Globus pallidus (tissue), 1 donor: ENCODE results near the gene ARL4D.

Experiments
- DNase-seq: peaks from one replicate; pipeline ENCODE4 v3.0.0-alpha.2; 2015; ENCODE audit warnings: low spot score

ARL4D gene

DNA sequence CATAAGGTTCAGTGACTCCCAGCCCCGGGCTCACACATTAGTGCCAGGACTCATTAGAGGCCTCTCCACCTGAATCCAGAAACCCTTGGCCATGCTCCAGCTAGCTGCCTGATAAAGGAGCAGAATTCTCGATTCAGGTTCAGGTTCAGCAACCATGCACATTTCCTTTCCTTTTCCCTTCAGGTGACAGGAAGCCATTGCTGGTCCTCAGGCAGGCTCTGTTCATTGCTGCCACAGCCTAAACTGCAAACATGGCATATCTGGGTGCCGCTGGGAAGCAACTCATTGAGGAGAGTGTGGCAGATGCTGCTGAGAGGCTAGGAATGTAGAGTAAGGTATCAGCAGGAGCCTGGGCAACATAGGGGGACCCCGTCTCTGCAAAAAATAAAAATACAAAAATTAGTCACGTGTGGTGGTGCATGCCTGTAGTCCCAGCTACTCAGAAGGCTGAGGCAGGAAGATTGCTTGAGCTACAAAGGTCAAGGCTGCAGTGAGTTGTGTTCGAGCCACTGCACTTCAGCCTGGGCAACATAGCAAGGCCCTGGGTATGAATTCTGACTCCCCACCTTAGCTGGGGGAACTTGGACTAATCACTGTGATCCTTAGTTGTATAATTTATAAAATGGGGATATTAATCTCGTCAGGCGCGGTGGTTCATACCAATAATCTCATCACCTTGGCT lies 28.7 kb downstream of the ARL4D start:
- DNase-seq, result no peak

DNA sequence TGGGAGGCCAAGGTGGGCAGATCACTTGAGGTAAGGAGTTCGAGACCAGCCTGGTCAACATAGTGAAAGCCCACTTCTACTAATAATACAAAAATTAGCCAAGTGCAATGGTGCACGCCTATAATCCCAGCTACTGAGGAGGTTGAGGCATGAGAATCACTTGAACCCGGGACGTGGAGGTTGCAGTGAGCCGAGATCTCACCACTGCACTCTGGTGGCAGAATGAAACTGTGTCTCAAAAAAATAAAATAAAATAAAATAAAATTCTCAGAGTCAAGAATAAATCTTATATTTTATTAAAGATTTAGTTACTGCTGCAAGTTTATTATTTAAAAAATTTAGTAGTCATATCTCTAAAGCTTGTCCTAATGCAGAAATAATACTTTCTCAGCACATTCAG lies 29.7 kb downstream of the ARL4D start:
- DNase-seq, result no peak

DNA sequence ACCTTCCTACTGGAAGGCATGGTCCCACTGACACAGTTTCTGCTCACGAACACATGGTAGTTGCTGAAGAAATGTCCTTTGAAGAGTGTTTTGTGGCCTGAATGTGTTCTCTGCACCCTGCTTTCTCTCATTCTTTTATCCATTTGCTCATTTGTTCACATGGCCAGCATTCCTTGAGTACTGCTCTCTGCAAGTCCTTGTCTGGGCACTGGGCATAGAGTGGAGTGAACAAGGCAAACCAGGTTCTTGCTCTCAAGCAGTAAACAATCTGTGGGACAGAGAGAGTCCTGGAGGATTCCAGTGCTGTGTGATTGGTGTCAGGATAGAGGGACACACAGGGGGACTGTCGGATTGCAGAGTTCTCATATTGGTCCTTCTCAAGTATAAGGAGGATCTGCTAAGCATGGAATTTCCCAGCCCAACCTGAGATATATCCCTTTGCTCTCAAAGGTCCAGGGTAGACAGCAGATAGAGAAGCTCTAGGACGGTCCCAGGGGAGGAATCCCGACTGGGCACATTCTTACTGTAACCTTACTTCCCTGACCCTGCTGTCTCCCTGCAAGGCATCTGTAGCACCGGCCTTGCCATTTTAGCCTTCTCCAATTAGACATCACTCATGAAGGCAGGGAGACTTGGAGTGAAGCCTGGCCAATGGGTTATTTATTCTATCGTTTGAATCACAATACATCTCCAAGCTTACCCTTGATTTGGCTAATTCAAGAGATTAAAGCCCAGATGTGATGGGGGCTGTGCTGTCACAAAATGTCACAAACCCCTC lies 32.3 kb downstream of the ARL4D start:
- no peak for DNase-seq

DNA sequence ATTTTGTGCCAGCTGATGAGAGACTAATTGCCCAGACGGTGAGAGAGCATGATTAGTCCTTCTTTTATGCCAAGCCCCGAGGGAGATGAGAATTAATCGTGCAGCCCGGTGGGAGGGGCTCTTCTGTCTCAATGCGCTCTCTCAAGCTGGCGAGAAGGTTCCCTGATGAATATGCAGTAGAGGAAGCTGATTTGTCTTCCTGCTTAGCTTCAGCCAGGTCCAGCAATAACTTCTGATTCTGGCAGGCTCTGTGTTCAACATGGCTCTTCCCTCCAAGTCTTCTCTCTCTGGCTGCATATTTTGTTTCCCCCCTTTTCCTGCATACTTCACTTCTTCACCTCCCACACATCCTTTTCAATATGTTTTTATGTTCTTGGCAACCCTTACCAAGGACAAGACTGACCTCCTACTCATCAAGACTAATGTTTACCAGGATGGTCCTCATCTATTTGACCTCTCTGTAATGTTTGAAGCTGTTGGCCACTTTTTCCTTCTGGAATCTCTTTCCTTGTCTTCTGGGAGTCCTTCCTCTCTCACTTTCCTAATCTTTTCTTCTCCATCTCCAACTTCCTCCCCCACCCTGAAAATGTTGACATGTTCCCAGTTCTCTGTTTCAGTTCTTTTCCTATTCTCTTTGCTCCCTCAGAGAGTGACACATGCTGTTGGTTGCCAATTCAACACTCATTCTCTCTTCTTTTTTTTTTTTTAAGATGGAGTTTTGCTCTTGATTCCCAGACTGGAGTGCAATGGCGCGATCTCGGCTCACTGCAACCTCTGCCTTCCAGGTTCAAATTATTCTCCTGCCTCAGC lies 33.1 kb downstream of the ARL4D start:
- no peak for DNase-seq

DNA sequence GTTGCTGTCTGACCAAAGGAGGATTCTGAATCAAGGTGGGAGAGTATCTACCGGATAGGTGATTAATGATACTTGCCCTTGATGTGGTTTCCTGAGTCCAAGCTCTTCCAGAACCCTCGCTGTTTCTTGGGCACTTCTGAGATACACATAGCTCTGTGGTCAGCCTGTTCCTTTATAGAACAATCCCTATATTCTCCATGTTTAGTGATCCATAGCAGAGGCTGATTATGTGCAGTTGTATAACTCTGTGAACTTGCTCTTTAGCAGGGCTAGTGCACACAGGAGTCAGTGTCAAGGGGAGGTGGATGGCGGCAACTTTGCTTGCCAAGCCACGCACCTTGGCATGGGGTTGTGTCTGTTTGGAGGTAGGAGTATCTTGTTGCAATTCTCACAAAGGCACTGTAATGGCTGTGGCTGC lies 36.1 kb downstream of the ARL4D start:
- DNase-seq, result no peak

DNA sequence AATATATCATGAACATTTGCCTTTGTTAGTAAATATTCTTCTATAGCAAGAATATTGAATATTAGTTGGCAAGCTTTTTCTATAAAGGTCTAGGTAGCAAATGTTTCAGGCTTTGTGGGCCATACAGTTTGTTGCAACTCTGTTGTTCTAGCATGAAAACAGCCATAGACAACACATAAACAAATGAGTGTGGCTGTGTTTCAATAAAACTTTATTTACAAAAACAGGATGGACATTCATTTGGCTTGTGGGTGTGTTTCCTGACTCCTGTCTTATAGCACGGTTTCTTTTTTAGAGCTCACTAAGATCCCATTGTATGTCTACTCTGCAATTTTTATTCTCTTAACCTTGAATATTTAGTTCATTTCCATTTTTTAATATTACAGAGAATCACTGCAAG lies 39.0 kb downstream of the ARL4D start:
- DNase-seq, result no peak

DNA sequence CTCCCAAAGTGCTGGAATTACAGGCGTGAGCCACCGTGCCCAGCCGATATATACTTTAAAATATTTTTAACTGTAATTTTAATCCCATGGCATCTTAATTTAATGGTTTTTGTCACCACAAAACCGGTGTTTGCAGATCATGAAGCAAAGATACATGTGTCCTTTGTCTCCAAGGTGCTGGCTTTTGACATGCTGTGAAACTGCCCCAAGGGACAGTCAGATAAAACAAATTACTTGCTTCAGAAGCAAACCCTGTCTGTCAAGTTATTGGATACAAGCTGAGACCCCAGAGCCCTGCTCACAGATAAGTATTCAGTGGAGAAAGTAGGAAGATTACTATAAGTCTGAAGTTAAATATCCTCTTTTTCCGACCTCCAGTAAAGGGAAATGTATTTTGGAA lies 39.8 kb downstream of the ARL4D start:
- no peak for DNase-seq

DNA sequence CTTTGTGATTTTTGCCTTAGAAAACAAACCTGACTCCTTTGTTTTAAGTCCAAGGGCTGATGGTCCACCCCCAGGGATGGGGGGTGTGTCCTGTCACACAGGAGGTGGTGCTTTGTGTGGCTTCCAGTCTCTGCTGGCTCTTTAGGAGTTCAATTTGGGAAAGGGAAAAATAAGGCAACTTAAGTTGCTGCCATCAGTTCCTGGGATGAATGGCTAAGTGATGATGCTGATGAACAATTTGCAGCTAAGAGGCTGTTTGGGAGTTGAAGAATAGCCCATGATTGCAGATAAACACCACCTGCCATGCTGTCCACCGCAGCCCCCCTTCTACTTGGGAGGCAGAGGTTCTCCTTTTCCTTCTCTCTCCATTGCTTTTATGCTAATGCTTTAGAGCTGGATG lies 40.2 kb downstream of the ARL4D start:
- DNase-seq, result no peak

DNA sequence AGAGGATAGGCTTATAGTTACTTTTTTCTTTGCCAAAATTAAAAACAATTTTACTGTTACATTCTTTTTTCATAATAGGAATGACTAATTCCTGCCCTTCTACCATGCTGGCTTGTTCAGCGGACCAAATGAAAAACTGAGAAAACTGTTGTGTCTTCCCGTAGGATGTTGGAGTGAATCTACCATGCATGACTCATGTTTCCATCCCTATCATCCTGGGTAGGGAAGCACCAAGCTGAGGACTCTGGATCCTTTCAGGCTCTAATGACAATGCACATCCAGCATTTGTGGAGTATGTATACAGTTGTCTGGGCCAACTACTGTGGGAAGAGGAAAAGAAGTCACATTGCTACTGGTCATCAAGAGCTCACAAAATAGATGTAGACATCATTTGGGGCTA lies 43.9 kb downstream of the ARL4D start:
- DNase-seq, result no peak

DNA sequence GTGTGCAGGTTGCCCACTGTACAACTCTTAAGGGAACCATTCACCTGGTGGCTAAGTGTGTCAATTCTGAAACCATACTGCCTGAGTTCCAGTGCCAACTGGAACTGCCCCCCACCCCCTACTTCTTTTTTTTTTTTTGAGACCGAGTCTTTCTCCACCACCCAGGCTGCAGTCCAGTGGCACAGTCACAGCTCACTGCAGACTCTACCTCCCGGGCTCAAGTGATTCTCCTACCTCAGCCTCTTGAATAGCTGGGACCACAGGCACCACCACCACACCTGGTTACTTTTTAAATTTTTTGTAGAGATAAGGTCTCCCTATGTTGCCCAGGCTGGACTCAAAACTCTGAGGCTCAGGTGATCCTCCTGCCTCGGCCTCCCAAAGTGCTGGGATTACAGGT lies 44.6 kb downstream of the ARL4D start:
- DNase-seq, result no peak

DNA sequence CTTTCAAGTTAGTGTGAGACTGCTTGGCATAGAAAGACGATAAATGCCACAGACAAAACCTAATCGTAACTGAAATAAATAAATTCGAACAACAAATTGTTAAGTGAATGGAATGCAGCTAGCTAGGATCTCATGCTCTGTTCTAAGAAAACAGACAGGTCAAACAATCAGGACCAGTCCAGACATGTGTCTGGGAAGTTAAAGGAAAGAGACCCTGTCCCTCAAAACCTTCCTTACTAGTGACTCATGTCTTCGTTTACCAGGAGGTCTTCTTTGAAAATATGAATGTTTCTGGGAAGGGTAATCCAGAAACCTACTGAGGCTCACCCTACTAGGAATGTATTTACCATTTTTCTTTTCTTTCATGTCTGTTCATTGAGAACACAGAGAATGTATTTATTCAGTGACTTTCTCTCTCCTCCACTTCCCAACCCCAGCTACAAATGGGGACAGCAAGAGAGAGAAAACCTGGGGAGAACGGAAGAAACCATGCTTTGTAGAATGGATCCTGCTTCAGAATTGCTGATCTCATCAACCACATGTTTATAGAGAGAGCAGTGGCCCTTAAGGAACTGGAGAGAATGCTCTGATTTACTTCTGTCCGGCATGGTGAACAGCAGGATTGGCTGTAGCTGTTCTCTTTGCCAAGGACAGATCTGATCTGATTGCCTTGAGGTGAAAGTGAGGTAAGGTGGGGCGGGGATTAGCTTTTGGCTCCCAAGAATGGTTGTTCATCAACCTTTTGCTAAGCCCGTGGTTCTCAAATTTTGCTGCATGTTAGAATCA lies 45.6 kb downstream of the ARL4D start:
- no peak for DNase-seq

DNA sequence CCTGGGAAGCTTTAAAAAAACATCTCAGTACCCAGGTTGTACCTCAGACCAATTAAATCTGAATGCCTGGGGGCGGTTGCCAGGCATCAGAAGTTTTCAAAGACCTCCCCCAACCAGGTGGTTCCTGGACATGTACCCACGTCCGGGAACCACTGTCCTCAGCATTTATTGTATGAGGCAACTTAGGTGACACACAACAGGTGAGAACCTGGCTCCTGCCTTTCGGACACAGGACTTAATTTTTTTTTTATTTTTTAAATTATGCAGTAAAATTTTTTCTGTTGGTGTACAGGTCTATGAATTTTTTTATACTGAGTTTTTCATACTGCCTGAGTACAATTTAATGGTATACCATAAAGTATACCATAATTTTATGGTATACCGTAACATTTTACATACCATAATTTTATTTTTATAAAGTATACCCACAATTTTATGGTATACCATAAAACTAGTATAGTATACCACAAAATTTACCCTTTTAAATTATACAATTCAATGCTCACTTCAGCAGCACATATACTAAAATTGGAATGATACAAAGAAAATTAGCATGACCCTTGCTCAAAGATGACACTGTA lies 46.3 kb downstream of the ARL4D start:
- no peak for DNase-seq

DNA sequence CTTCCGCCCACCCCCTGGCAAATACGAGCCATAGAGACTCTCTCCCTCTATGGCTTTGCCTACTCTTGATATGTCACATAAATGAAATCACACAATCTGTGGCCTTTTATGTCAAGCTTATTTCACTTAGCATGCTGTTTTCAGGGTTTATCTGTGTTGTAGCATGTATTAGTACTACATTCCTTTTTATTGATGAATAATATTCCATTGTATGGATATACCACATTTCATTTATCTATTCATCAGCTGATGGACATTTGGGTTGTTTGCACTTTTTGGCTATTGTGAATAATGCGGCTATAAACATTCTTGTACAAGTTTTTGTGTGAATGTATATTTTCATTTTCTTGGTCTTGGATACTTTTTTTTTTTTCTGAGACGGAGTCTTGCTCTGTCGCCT lies 48.0 kb downstream of the ARL4D start:
- no peak for DNase-seq

DNA sequence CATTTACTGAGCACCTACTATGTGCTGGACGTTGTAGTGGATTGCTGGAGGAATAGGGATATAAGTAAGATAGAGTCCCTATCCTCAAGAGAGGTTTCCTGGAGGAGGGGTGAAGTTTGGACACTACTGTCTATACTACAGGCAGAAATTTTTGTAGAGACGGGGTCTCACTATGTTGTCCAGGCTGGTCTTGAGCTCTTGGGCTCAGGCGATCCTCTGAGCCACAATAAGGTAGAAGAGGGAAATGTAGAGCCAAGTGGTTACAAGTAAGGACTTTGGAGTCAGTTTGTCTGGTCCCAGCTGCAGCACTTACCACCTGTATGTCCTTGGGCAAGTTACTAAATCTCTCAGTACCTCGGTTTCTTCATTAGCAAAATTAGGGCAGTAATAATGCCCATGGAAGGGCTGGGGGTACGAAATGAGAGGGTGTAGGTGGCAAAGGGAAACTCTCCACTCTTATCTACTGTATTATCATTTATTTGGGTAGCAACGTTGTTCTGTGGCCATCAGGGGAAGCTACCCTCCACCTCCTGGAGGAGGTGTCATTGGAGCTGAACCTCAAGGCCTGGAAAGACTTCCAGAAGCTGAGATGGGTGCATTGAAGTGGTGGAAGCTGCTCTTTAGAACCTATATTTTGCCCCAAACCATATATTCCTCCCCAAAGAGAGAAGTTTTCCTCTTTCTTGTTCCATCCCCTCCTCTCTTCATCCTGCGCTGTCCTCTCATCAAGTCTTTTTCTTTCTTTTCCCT lies 50.1 kb downstream of the ARL4D start:
- DNase-seq, result no peak

DNA sequence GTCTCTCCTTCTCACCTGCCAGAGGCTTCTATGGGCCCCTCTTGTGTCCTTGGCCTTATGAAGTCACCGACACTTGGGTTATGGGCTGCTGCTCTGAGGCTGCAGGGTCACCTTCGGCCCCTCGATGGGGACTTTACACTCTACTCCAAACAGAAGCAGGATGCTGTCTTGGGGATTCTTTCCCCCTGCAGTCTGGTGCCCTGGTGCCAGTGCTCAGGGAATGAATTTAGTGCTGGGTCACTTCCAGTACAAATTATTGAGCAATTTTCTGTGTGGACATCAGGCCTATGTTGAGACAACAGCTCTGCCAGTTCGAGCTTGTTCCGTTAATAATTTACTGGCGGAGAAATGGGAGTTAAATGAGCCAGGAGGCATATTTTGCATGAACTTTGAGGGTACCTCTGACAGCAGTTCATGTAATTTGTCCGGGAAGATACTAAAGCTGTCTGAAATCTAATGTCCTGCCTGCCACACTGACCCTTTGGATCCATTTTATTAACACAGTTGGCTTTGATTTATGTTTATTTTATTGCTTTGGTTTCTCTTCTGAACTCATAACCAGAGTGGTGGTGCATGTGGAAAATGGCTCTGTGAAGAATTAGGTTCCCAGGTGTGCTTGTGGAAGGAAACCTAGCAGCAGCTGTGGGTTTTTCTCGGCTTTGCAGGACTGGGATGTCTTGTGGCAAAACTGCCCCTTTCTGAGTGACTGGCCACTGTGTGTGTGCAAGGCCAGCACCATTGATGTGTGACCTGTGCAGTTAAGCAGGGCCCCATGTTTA lies 50.9 kb downstream of the ARL4D start:
- DNase-seq, result no peak
